ENCODE measurements around the gene PPP5C.

GRCh38 chr19:46381756-46382345 is 35.0 kb downstream of the PPP5C start:
- TF ChIP-seq POLR2A (IDR thresholded peaks at IDR 0.05) (no peak), CTCF (IDR thresholded peaks at IDR 0.05) (no peak)

Data from uterus (tissue), 2 donors.